ENCODE data around the gene CCR5AS. TPM values are rescaled to one million over a fixed set of nuclear protein-coding genes. Genes with fewer than 3 reads are reported as not detected.

The CCR5AS gene

DNA sequence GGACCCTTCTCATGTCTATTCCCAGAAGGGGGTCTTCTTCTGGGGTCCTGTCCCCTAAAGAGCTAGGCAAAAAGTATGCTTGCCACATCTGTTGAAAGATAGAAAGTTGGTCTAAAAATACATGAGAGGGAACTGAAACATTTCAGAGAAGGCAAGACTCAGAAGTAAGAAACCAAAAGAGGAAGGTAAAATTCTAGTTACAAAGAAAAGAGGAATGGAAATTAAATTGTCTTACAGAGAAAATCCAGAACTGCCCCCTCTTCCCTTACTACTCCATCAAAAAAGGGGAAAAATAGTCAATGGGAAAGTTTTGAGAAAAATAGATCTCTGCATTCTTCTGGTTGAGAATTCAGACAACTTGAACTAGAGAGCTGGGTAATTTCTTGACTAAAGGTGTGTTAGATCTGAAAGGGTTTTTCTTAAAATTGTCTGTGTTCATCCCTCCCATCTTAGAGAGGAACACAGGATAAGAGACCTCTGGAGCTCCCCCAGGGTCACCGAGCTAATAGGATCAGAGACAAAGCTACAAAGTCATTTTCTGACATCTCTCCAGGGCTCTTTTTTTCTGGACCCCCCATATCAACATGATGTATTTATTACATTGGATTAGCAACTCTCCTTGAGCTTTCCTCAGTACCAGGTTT lies 85.3 kb downstream of the CCR5AS start:
- H3K27ac Mint-ChIP-seq (ENCODE audit: unreplicated experiment): no peak overlapping the region
- no peaks in the 10 kb centered on the region for H3K4me1 Mint-ChIP-seq (ENCODE audit: unreplicated experiment)
- no peaks in the 10 kb centered on the region for H3K9me3 Mint-ChIP-seq (ENCODE audit: unreplicated experiment)
- TF ChIP-seq, protein P1, sequence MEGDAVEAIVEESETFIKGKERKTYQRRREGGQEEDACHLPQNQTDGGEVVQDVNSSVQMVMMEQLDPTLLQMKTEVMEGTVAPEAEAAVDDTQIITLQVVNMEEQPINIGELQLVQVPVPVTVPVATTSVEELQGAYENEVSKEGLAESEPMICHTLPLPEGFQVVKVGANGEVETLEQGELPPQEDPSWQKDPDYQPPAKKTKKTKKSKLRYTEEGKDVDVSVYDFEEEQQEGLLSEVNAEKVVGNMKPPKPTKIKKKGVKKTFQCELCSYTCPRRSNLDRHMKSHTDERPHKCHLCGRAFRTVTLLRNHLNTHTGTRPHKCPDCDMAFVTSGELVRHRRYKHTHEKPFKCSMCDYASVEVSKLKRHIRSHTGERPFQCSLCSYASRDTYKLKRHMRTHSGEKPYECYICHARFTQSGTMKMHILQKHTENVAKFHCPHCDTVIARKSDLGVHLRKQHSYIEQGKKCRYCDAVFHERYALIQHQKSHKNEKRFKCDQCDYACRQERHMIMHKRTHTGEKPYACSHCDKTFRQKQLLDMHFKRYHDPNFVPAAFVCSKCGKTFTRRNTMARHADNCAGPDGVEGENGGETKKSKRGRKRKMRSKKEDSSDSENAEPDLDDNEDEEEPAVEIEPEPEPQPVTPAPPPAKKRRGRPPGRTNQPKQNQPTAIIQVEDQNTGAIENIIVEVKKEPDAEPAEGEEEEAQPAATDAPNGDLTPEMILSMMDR (IDR thresholded peaks at IDR 0.05; ENCODE audit: unreplicated experiment): no peak
- DNase-seq (ENCODE audit: low spot score): no peak
- H3K36me3 Mint-ChIP-seq (ENCODE audit: low read depth, unreplicated experiment): no peaks in the 10 kb centered on the region
- H3K27me3 Mint-ChIP-seq (ENCODE audit: unreplicated experiment): peaks cover 1% of the 10 kb centered on the region
- H3K4me3 Mint-ChIP-seq (ENCODE audit: unreplicated experiment): no peak overlapping the region

DNA sequence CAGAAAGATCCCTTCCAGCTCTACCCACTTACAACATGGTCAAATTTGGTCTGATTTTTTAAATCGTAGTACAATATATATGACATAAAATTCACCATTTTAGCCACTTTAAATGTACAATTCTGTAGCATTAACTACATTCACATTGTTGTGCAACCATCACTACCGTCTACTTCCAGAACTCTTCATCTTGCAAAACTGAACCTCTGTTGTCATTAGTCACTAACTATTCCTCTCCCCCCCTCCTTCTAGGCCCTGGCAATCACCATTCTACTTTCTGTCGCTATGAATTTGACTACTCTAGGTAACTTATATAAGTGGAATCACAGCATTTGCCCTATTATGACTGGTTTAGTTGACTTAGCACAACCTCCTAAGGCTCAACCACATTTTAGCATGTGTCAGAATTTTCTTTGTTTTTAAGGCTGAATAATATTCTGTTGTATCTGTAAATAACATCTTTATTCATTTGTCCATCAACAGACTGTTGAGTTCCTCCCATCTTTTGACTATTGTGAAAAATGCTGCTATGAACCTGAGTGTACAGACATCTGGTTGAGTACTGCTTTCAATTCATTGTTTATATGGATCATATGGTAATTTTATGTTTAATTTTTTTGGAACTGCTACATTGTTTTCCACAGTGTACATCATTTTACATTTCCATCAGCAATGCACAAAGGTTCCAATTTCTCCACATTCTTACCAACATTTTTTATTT lies 88.5 kb downstream of the CCR5AS start:
- H3K4me1 Mint-ChIP-seq (ENCODE audit: unreplicated experiment): no peaks in the 10 kb centered on the region
- TF ChIP-seq, protein P1 (IDR thresholded peaks at IDR 0.05; ENCODE audit: unreplicated experiment): no peak
- no peak overlapping the region for H3K4me3 Mint-ChIP-seq (ENCODE audit: unreplicated experiment)
- no peak overlapping the region for H3K27ac Mint-ChIP-seq (ENCODE audit: unreplicated experiment)
- no peak for DNase-seq (ENCODE audit: low spot score)
- no peaks in the 10 kb centered on the region for H3K9me3 Mint-ChIP-seq (ENCODE audit: unreplicated experiment)
- H3K27me3 Mint-ChIP-seq (ENCODE audit: unreplicated experiment): peaks cover under 1% of the 10 kb centered on the region
- H3K36me3 Mint-ChIP-seq (ENCODE audit: low read depth, unreplicated experiment): no peaks in the 10 kb centered on the region

DNA sequence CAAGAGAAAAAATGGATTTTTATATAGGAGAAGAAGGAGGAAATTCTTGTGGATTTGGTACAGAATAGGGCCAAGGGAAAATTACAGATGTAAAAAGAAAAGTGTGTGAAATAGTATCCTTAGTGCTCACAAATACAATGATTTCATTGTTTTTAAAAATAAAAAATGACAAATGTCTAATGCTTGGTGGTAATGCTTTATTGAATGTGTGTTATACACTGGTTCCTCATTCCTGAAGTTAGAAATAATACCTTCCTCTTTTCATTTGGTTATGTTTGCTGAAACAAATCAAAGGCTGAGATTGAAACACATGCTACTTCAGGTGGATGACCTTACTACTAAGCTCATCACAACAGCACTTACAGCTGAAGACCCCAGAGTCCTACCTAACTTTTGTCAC lies 90.7 kb downstream of the CCR5AS start:
- no peak overlapping the region for H3K27ac Mint-ChIP-seq (ENCODE audit: unreplicated experiment)
- no peaks in the 10 kb centered on the region for H3K36me3 Mint-ChIP-seq (ENCODE audit: low read depth, unreplicated experiment)
- H3K27me3 Mint-ChIP-seq (ENCODE audit: unreplicated experiment): no peaks in the 10 kb centered on the region
- no peak for DNase-seq (ENCODE audit: low spot score)
- TF ChIP-seq, protein P1 (IDR thresholded peaks at IDR 0.05; ENCODE audit: unreplicated experiment): no peak
- H3K4me1 Mint-ChIP-seq (ENCODE audit: unreplicated experiment): no peaks in the 10 kb centered on the region
- H3K9me3 Mint-ChIP-seq (ENCODE audit: unreplicated experiment): no peaks in the 10 kb centered on the region
- no peak overlapping the region for H3K4me3 Mint-ChIP-seq (ENCODE audit: unreplicated experiment)

DNA sequence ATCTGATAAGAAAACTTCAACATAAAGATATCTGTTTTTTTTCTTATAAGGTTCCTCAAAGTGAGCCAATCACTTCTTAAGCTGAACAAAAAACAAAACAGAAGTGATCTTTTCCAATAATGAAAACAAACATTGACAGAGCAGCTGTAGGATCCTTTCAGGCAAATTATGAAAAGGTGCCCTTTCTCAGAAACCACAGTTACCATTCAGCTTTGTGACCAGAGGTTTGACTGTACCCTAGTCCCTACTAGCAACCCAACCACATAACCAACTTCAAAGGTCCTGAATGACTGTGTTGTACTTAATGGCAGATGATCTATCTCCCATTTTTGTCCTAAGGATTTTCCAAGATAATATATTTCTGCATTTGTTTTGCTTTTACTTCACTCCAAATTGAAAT lies 92.3 kb downstream of the CCR5AS start:
- no peak overlapping the region for H3K27ac Mint-ChIP-seq (ENCODE audit: unreplicated experiment)
- TF ChIP-seq, protein P1 (IDR thresholded peaks at IDR 0.05; ENCODE audit: unreplicated experiment): no peak
- no peak for DNase-seq (ENCODE audit: low spot score)
- no peaks in the 10 kb centered on the region for H3K27me3 Mint-ChIP-seq (ENCODE audit: unreplicated experiment)
- no peaks in the 10 kb centered on the region for H3K4me1 Mint-ChIP-seq (ENCODE audit: unreplicated experiment)
- no peak overlapping the region for H3K4me3 Mint-ChIP-seq (ENCODE audit: unreplicated experiment)
- no peaks in the 10 kb centered on the region for H3K9me3 Mint-ChIP-seq (ENCODE audit: unreplicated experiment)
- H3K36me3 Mint-ChIP-seq (ENCODE audit: low read depth, unreplicated experiment): no peaks in the 10 kb centered on the region

Other genes starting within 250 kb of the CCR5AS start
- not detected for gene CCR1, start 198.8 kb downstream of the CCR5AS start, total RNA-seq (ENCODE audit: unreplicated experiment)
- gene CCR3, start 164.6 kb downstream of the CCR5AS start, total RNA-seq (ENCODE audit: unreplicated experiment): not detected
- gene CCR2, start 53.0 kb downstream of the CCR5AS start, total RNA-seq (ENCODE audit: unreplicated experiment): not detected
- not detected for gene CCR5, start 36.1 kb downstream of the CCR5AS start, total RNA-seq (ENCODE audit: unreplicated experiment)
- gene CCRL2, start 193 bp upstream of the CCR5AS start, total RNA-seq (ENCODE audit: unreplicated experiment): 1.4 TPM
- gene LTF, start 57.8 kb upstream of the CCR5AS start, total RNA-seq (ENCODE audit: unreplicated experiment): not detected
- not detected for gene RTP3, start 90.9 kb upstream of the CCR5AS start, total RNA-seq (ENCODE audit: unreplicated experiment)
- gene LRRC2, start 159.2 kb upstream of the CCR5AS start, total RNA-seq (ENCODE audit: unreplicated experiment): 0.23 TPM
- gene FAM240A, start 205.5 kb upstream of the CCR5AS start, total RNA-seq (ENCODE audit: unreplicated experiment): not detected